Right renal pelvis (tissue), 4 donors: ENCODE data around the gene ITPR3. TPM values are rescaled to one million over a fixed set of nuclear protein-coding genes. Genes with fewer than 3 reads are reported as not detected.

ENCODE experiments used
- DNase-seq, 4 donors: peaks; one replicate each; pipeline ENCODE4 v3.0.0-alpha.2; 2013; ENCODE audit warnings: low read depth in 4 of 4, low spot score in 3 of 4, missing footprints in 1 of 4
- polyA plus RNA-seq, 4 donors: library from polyadenylated mRNA; unstranded; fragments of 120-200 nt; gene quantifications; one replicate each; pipeline ENCODE4 v1.2.1, GENCODE V29; 2013; ENCODE audit not compliant: insufficient read length in 4 of 4

Gene ITPR3
- polyA plus RNA-seq, 4 donors = 7.5 to 9.2 (median 8.7) TPM

GRCh38 chr6:33695451-33695887 is 74.3 kb downstream of the ITPR3 start:
- DNase-seq = no peak

DNA sequence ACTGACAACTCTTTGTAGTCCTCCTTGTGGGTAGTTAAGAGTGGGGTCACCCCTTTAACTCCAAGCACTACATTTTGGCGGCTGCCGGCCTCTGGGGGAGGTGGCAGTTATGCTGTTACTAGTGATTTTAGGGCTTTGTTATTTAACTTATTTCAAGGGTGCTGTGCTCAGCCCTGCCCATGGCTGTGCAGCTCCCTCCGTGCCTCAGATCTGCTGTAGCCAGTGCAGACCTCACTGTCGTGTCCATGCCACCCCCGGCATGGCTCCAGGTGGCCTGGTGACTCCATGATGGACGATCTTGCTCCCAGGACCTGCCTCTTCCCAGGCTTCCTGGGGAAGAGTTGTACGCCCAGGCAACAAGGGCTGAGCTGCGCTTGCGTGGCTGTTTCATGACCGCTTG is 75.0 kb downstream of the ITPR3 start:
- DNase-seq = no peak

DNA sequence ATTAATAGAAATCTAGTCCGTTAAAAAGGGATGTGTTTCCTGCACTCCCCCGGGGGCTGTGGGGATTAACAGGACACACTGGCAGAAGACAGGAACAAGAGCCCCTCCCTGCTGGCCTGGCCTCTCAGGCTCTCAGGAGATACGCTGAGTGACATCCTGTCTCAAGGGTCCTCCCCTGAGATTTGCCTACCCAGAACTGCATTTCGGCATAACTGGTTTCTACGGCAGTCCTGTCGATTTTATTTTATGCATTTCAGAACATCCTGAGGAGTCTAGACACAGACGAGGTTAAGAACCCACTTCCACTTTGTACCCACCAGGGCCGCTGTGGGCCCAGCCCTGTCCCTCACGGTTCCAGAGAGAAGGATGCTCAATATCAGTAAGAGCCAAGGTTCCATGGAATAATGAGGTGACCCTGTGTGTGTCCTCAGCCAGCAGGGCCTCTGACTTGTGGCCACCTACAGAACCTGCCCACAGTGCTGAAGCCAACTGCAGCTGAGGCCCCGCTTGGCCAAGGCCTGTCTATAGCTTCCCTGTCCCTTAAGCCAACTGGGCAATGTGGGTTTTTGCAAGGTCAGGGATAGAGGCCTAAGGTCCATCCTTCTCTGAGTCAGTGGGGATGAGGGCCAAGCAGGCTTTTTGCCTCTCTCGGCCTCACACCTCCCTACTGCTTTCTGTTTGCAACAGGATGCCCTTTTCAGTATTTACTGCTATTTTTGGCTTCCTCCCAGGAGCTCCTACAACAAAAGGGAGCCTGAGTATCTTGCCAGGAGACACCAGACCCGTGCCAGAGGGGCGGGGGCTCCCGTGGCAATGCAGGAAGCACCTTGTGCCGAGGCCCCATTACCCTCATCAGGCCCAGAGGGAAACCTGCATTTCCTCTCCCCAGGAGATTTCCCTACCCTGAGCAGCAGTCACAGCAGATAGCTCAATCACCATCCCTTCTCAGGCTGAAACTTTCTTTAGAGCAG is 75.7 kb downstream of the ITPR3 start:
- no peak for DNase-seq

DNA sequence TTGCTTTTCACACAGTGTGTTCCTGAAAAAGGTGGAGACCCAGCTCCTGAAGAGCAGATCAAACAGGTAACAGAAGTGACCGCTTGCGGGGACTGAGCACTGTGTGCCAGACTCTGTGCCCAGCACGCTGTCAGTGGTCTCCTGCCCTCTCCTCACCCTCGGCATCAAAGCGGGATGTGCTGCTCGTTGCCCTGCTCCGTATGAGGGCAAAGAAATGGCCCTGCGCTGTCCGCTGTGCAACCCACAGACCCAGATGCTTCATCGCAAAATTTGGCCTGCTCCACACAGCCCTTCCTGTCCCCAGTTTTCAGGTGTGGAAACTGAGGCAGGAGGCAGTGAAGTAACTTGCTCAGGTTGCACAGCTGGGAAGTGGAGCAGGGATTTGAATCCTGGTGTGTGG is 76.7 kb downstream of the ITPR3 start:
- no peak for DNase-seq

- DNase-seq = no peak
Observed at GRCh38 chr6:33698494-33698893, 77.4 kb downstream of the ITPR3 start.

- no peak for DNase-seq
Observed at GRCh38 chr6:33699131-33699530, 78.0 kb downstream of the ITPR3 start.

- no peak for DNase-seq
Observed at GRCh38 chr6:33699739-33700138, 78.6 kb downstream of the ITPR3 start.

- DNase-seq = peak in 2 of 4 donors; percentile 48 to 56
Observed at GRCh38 chr6:33700391-33701050, 79.4 kb downstream of the ITPR3 start.

GRCh38 chr6:33702345-33702977 is 81.3 kb downstream of the ITPR3 start:
- DNase-seq = no peak

DNA sequence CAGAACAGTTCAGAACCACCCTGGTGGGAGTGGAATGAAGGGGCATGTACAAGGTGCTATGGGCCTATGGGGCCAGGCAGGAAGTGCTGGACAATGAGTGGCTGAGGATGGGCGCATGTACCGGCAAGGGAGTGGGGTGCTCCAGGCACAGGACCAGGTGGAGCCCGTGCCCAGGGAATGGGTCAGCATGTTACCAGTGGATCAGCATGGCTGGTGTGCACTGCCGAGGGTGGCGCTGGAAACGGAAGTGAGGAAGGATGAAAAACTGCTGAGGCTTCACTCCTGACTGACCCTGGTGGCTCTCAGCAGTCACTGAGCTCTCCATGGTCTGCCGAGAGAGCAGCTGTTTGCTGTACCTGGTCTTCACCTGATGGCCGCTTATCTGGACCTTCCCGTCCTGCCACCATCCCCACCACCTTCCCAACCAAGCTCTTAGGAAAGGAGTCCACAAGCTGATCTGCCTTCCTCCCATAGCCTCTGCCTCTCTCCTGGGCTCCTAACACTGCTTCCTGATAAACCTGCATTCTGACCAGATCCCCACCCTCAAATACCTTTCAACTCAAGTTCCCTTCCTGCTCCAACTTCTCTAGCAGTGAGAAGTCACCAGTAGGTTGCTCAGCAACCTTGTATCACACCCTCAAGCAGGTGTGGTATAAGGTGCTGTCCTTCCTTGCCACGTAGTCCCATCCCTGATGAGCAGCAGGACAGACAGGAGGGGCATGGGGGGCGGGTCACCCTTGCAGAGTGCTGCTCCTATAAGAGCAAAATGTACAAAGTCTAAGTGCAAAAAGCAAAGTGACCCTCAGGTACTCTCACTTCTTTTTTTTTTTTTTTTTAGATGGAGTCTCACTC is 83.3 kb downstream of the ITPR3 start:
- DNase-seq = no peak

GRCh38 chr6:33705268-33705885 is 84.3 kb downstream of the ITPR3 start:
- no peak for DNase-seq

GRCh38 chr6:33705955-33706725 is 85.0 kb downstream of the ITPR3 start:
- DNase-seq = no peak

DNA sequence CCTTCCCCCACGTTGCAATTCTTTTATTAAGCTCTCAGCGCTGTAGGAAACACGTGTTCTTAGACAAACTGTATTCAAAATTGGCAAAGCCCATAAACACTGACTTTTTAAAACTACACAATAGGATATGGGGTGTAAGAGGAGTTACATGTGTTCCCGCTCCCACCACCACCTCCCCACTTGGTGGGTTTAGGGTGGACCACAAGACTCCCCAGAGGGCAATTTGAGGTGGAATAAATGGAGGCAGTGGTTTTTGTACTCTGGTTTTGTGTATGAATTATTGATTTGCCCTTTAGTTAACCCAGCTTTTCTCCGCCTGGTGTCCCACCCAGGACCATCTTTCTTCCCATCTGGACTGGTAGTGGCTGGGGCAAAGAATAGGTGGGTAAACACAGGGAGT is 86.6 kb downstream of the ITPR3 start:
- no peak for DNase-seq

- no peak for DNase-seq
Observed at GRCh38 chr6:33708516-33709204, 87.5 kb downstream of the ITPR3 start.

DNA sequence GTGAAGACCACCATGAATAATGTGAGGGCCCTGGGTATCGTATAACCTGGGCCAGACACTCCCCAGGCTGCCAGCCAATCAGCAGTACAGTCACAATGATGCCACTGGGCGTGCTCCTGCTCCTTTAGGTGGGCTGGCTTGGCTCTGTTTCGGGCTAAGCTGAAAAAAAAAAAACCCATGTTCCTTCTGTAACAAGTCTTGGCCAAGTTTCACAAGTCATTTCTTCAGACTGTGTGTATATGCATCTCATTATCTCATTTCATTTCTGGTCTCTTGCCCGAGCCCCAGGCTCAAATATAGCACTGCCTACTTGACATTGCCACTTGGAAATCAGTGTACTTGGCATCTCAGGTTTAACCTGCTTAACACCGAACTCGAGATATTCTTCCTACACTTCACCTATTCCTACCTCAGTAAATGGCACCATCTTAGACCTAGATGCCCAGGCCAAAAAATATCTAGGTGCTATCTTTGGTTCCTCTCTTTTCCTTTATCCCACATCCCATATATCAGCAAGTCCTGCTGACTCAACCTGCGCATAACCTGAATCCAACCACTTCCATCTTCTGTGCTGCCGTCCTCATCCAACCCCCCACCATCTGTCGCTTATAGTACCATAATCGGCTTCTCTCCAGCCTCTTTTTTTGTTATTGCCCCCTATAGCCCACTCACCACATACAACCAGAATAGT is 88.6 kb downstream of the ITPR3 start:
- DNase-seq = no peak

GRCh38 chr6:33710296-33711121 is 89.4 kb downstream of the ITPR3 start:
- no peak for DNase-seq
